Testis (tissue), 5 donors: ENCODE data around the gene IFITM5. TPM values are rescaled to one million over a fixed set of nuclear protein-coding genes. Genes with fewer than 3 reads are reported as not detected.

ENCODE experiments used
- DNase-seq: peaks from one replicate; pipeline ENCODE4 v3.0.0-alpha.2; 2019
- H3K27ac ChIP-seq, 2 donors: fragments of 200-600 bp; sonication (generic); one replicate each; pipeline ENCODE4 v1.5.1; 2019
- H3K27me3 ChIP-seq: fragments of 200-600 bp; sonication (generic); one replicate; pipeline ENCODE4 v1.5.1; 2019
- H3K36me3 ChIP-seq: fragments of 200-600 bp; sonication (generic); one replicate; pipeline ENCODE4 v1.5.1; 2017; ENCODE audit warnings: low read depth; ENCODE audit errors: missing control alignments
- H3K4me1 ChIP-seq: fragments of 200-600 bp; sonication (generic); one replicate; pipeline ENCODE4 v1.5.1; 2019
- H3K4me3 ChIP-seq, 2 donors: fragments of 200-600 bp; sonication (generic); one replicate each; pipeline ENCODE4 v1.5.1; 2017 to 2019
- H3K9me3 ChIP-seq: fragments of 200-600 bp; sonication (generic); one replicate; pipeline ENCODE4 v1.5.1; 2017
- POLR2A ChIP-seq: fragments of 450-650 bp; IDR thresholded peaks from one replicate; pipeline ENCODE4 v1.6.1; 2017; ENCODE audit warnings: antibody characterized with exemption, mild to moderate bottlenecking, moderate library complexity
- WGBS, 2 donors: methylation state at CpG; one replicate each; pipeline ENCODE4 v1.1.5; 2018; 5-methylcytosine and 5-hydroxymethylcytosine counted together
- intact Hi-C: fragments of 100-400 bp; cut with DNase I; formaldehyde crosslinking; loops from one replicate; pipeline ENCODE4 v1.15.1; 2023; ENCODE audit warnings: low total_unique reads
- long read RNA-seq, 2 donors: transcript quantifications; one replicate each; lab custom pipeline, GENCODE V29; 2026
- polyA plus RNA-seq: library from polyadenylated mRNA; stranded (reverse); fragments of 350-450 nt; fragmentation: Illumina TruSeq; extraction: RNeasy Lipid Tissue Mini Kit (QIAGEN cat#74804); gene quantifications from one replicate; pipeline ENCODE4 v1.2.3, GENCODE V29; 2014; ENCODE audit warnings: low read depth, low replicate concordance; ENCODE audit not compliant: insufficient read depth
- total RNA-seq, 2 donors: library from RNA; depleted of rRNA; stranded (reverse); fragments of >200 nt; gene quantifications; one replicate each; pipeline ENCODE4 v1.2.3, GENCODE V29; 2016
- TF ChIP-seq, protein P1 (sequence below), 3 experiments: fragments of 450-650 bp in 2 of 3; fragments of 200-600 bp in 1 of 3; sonication (generic) in 1 of 3; IDR thresholded peaks; one replicate each; pipeline ENCODE4 v1.5.1; 2016 to 2019; ENCODE audit warnings: antibody characterized with exemption in 3 of 3, mild to moderate bottlenecking in 2 of 3, moderate library complexity in 1 of 3

Gene IFITM5
- total RNA-seq (not detected), polyA plus RNA-seq (not detected)
- long read RNA-seq, donor 1, result 0 reads
- long read RNA-seq, donor 2, result 0 reads

- intact Hi-C loops, result loop anchor here (10.0 kb wide), 1 partner anchor 56 kb away; no protein-coding TSS in a partner anchor
- no peaks in the 10 kb centered on the region for H3K27me3 ChIP-seq
Observed at GRCh38 chr11:299081-299891, at the start of gene IFITM5. IFITM5 (minus strand) TSS chr11:299526; CDS start chr11:299490, 36 bp downstream.

DNA sequence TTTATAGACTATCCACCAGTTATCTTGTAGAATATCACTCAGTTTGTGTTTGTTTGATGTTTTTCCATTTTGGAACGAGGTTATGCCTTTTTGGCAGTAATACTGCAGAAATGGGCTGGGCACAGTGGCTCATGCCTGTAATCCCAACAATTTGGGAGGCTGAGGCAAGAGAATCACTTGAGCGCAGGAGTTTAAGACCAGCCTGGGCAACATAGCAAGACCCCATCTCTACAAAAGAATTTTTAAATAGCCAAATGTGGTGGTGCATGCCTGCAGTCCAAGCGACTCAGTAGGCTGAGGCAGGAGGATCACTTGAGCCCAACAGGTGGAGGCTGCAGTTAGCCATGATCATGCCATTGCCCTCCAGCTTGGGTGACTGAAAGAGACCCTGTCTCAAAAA, 47.2 kb upstream of the IFITM5 start:
- H3K4me1 ChIP-seq, result no peaks in the 10 kb centered on the region
- DNase-seq, result no peak
- no peaks in the 10 kb centered on the region for H3K36me3 ChIP-seq

More at GRCh38 chr11:299081-299891, at the start of gene IFITM5:
- no peak within 1 kb of the TSS for H3K27ac ChIP-seq
- no peaks in the 10 kb centered on the region for H3K36me3 ChIP-seq
- no peak for DNase-seq
- 73 to 82% methylated on average over 3 to 36 of the region's 40 CpGs for WGBS, 2 donors
- no peak for TF ChIP-seq POLR2A
- TF ChIP-seq, protein P1, sequence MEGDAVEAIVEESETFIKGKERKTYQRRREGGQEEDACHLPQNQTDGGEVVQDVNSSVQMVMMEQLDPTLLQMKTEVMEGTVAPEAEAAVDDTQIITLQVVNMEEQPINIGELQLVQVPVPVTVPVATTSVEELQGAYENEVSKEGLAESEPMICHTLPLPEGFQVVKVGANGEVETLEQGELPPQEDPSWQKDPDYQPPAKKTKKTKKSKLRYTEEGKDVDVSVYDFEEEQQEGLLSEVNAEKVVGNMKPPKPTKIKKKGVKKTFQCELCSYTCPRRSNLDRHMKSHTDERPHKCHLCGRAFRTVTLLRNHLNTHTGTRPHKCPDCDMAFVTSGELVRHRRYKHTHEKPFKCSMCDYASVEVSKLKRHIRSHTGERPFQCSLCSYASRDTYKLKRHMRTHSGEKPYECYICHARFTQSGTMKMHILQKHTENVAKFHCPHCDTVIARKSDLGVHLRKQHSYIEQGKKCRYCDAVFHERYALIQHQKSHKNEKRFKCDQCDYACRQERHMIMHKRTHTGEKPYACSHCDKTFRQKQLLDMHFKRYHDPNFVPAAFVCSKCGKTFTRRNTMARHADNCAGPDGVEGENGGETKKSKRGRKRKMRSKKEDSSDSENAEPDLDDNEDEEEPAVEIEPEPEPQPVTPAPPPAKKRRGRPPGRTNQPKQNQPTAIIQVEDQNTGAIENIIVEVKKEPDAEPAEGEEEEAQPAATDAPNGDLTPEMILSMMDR (IDR thresholded peaks at IDR 0.05), result no peak
- H3K4me3 ChIP-seq, result no peak within 1 kb of the TSS
- peaks cover 18% of the 10 kb centered on the region for H3K4me1 ChIP-seq
- no peaks in the 10 kb centered on the region for H3K9me3 ChIP-seq

DNA sequence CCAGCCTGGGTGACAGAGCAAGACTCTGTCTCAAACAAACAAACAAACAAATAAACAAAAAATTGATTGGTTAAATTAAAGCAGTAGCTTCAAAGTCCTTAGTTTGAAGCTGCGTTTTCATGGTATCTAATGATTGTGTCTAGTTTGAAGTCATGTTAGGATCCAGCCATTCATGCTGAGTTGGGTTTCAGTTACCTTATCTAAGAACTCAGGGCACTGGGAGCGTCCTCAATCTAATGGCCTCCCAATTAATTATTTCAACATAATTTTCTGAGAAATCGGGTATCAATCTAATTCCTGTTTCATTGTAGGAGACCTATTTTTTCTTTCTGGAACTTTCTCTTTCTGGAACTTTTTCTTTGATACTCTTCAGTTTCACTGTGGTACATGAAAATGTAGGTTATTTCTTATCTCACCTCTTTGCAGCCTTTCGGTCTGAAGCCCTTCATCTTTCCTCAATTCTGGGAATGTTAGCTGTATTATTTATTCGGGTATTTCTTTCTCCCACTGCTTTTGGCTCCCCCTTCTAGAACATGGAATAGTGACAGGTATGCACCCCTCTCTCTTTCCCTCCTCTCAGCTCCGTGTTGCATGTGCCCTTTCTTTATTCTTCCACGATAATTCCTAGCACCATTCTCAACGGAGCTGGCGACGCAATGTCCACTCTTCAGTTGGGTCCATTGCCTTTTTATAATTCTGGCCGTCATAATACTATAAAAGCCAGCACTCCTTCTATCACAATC, 45.7 kb upstream of the IFITM5 start:
- H3K27me3 ChIP-seq, result no peaks in the 10 kb centered on the region
- no peak for DNase-seq
- no peak overlapping the region for H3K4me3 ChIP-seq
- TF ChIP-seq POLR2A, result no peak
- TF ChIP-seq, protein P1 (IDR thresholded peaks at IDR 0.05), result no peak
- no peaks in the 10 kb centered on the region for H3K9me3 ChIP-seq
- intact Hi-C loops, result no loop called here
- WGBS, 2 donors, result 90 to 93% methylated on average over 11 of the region's 11 CpGs
- no peak overlapping the region for H3K27ac ChIP-seq
- H3K4me1 ChIP-seq, result no peaks in the 10 kb centered on the region
- no peaks in the 10 kb centered on the region for H3K36me3 ChIP-seq

More for the DNA sequence above, 47.2 kb upstream of the IFITM5 start:
- Histone ChIP-seq H3K9me3 (no peaks in the 10 kb centered on the region), H3K4me3 (no peak overlapping the region), H3K27ac (no peak overlapping the region), H3K27me3 (no peaks in the 10 kb centered on the region)
- TF ChIP-seq, protein P1 (IDR thresholded peaks at IDR 0.05), result no peak
- no peak for TF ChIP-seq POLR2A
- 86 to 91% methylated on average over 3 of the region's 3 CpGs for WGBS, 2 donors
- intact Hi-C loops, result no loop called here

DNA sequence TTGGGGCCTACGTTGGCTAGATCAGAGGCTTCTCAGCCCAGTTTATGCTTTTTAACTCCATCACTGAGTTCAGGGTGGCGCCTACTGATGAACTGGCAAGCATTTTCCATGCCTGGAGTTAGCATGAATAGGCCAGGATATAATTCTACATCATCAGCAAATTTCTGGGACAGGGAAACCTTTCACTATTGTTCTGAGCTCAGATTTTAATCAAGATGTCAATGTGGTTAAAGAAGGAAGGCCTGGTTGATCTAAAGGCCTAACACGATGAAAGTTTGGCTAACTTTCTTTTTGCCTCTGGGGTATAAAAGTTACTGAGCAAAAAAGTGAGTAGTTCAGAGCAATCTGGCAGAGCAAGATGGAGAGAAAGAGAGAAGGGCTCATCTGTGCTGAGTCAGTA, 43.0 kb upstream of the IFITM5 start:
- H3K27ac ChIP-seq, result no peak overlapping the region
- intact Hi-C loops, result no loop called here
- DNase-seq, result no peak
- H3K4me3 ChIP-seq, result no peak overlapping the region
- 76 to 81% methylated on average over 3 of the region's 3 CpGs for whole genome bisulfite sequencing, 2 donors
- no peaks in the 10 kb centered on the region for H3K9me3 ChIP-seq
- peaks cover 4% of the 10 kb centered on the region for H3K4me1 ChIP-seq
- TF ChIP-seq, protein P1 (IDR thresholded peaks at IDR 0.05), result no peak
- no peak for TF ChIP-seq POLR2A
- H3K36me3 ChIP-seq, result no peaks in the 10 kb centered on the region
- no peaks in the 10 kb centered on the region for H3K27me3 ChIP-seq
